Left forelimb (tissue), 1 donor: ENCODE results near the gene TMEM145.

Source experiments
- DNase-seq: peaks from one replicate; pipeline ENCODE4 v3.0.0-alpha.2; 2018; ENCODE audit warnings: low spot score

Gene TMEM145

GRCh38 chr19:42362891-42363440, 49.9 kb downstream of the TMEM145 start:
- DNase-seq: no peak

GRCh38 chr19:42363614-42364346, 50.7 kb downstream of the TMEM145 start:
- DNase-seq: no peak

GRCh38 chr19:42366673-42367072, 53.6 kb downstream of the TMEM145 start:
- no peak for DNase-seq

- no peak for DNase-seq
These were observed 54.8 kb downstream of the TMEM145 start for GRCh38 chr19:42367929-42368328.

GRCh38 chr19:42368360-42368759, 55.3 kb downstream of the TMEM145 start:
- DNase-seq: no peak

GRCh38 chr19:42368765-42369164, 55.7 kb downstream of the TMEM145 start:
- DNase-seq: no peak

- DNase-seq: no peak
These were observed 56.4 kb downstream of the TMEM145 start for GRCh38 chr19:42369433-42370067.

- no peak for DNase-seq
These were observed 57.0 kb downstream of the TMEM145 start for GRCh38 chr19:42370068-42370520.

GRCh38 chr19:42370626-42371175, 57.6 kb downstream of the TMEM145 start:
- no peak for DNase-seq
